GM21390 (cell line): ENCODE data around the gene HDAC10.

ENCODE experiments used
- ATAC-seq: cut with Tn5 transposase; IDR thresholded peaks from one replicate; pipeline ENCODE4 v1.9.1; 2021; ENCODE audit not compliant: unreplicated experiment

Gene HDAC10

DNA sequence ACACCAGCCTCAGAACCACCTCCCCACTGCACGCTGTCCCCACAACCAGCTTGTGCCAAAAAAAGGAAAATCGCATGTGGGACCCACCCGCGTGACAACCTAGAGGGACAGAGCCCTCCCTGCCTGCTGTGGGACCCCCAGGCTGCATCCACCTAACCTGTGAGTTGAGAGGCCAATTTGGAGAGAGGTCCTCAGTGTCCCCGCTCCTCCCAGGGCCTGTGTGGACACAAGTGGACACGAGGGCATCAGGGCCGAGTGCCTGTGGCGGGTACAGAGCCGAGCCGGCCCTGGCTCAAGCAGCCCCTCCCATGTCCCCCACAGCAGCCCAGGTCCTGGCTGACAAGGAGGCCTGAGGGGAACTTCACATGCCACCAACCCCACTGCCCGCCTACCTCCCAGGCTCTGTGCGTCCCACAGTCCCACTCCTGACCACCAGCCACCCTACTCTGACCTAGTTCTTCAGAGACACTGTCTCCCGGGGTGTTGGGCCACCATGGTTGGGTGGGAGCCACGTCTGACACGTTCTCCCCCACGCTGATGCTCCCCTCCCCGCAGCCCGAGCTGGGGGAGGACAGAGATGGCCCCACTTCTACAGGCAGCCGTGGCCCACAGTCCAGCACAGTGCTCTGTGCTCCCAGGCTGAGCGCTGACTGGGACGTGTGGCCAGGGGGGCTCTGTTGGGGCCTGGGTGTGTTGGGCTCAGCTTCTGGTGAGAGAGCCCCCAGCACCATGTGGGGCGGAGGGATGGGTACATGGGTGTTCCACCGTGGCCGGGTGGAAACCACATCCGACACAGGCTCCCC lies 31.1 kb downstream of the HDAC10 start:
- ATAC-seq = no peak

DNA sequence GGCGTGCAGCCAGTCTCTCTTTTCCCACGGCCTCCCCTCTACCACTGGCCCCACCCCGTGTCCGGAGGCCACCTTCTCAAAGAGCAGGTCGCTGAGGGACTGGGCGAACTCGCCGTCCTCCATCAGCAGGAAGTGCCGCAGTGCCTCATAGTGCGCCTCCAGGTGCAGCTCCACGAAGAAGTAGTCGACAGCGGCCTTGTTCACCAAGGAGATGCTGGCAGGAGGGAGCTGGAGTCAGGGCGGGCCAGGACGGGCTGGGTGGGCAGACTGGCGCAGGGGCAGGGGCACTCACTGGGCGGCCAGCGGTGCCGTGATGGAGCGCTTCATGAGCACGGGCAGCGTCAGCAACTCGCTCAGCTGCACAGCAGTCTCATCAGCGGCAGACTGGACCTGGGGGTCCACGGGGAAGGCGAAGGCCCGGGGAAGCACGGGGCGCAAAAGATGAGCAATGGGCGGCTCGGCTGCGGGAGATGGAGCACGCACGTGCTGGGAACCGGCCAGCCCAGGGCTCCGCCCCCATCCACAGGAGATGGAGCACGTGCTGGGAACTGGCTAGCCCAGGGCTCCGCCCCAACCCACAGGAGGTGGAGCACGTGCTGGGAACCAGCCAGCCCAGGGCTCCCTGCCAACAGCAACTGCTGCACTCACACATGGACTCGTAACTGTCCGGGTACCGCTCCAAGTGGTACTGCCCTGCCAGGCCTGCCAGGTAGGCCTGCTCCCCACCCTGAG lies 31.9 kb downstream of the HDAC10 start:
- ATAC-seq = no peak

DNA sequence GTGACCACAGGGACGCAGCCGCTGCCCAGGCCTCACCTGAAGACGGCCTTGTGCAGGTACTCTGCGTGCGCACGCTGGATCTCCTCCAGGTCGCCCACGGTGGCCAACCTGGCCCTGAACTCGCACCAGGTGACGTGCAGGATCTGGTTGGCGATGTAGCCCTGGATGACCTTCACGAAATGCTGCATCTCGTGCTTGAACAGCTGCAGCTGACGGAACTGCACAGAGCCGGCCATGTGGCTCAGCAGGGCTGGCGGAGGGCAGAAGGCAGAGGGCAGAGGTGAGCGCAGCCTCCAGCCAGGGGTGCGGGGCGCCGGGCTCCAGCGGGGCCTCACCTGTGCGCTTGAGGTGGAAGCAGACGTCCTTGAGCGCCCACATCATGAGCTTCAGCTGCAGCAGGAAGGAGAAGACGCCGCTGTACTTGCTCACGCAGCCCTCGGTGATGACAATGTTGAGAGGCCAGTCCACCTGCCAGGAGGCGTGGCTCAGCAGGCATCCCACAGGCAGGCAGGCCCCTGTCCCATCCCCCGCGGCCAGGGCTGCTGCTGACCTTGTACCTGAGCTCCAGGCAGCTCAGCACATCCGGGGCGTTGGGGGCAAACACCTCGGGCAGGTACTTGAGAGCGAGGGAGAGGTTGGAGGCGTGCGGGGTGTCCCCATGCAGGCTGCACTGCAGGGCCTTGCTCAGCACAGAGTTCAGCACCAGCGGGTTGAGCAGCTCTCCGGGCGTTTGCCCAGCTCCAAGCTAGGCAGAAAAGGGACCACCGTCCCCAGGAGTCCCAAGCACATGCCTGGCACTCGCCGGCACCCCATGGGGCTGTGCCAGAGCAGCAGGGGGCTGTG lies 32.7 kb downstream of the HDAC10 start:
- ATAC-seq = no peak

DNA sequence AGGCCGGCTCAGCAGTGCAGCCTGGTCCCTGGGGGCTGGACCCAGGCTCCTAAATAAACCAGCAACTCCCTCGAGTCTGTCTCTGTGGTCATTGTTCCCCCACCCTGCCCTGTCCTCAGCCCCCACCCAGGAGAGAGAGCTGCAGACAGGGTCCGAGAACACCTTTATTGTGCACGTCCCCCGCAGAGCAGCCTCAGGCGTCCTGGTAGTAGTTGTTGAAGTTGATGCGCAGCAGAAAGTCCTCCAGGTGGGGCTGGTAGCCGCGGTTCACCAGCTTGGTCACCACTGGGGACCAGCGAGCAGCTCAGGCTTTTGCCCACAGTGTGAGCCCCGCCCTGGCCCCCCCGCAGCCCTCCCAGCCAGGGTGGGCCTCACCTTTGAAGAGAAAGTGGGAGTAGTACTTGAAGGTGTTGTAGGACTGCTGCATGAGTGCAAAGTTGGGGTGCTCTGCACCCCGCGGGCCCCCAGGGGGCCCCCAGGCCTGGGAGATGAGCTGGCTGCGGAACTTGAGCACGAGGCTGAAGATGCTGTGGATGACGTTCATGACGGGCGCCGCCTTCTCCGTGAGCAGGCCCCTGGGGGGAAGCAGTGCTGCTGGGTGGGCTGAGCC lies 33.4 kb downstream of the HDAC10 start:
- no peak for ATAC-seq

DNA sequence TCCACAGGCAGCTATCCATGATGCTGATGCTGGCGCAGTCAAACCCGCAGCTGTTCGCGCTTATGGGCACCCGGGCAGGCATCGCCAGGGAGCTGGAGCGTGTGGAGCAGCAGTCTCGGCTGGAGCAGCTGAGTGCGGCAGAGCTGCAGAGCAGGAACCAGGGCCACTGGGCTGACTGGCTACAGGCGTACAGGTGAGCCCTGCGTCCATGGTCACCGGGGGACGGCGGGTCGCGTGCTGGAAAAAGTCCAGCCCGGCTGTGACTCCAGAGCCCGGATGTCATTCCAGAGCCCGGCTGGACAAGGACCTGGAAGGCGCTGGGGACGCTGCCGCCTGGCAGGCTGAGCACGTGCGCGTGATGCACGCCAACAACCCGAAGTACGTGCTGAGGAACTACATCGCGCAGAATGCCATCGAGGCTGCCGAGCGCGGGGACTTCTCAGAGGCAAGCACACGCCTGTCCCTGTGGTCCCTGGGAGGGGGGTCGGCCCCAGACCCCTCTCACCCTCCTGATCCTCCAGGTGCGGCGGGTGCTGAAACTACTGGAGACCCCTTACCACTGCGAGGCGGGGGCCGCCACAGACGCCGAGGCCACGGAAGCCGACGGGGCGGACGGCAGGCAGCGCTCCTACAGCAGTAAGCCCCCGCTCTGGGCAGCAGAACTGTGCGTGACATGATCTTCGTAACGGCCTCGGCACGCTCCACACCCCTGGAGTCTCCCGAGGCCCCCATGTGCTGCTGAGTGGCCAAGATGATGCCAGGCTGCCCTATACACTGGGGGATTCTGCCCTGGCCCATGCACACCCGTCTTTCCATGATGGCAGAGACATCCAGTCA lies 34.2 kb downstream of the HDAC10 start:
- ATAC-seq = no peak

DNA sequence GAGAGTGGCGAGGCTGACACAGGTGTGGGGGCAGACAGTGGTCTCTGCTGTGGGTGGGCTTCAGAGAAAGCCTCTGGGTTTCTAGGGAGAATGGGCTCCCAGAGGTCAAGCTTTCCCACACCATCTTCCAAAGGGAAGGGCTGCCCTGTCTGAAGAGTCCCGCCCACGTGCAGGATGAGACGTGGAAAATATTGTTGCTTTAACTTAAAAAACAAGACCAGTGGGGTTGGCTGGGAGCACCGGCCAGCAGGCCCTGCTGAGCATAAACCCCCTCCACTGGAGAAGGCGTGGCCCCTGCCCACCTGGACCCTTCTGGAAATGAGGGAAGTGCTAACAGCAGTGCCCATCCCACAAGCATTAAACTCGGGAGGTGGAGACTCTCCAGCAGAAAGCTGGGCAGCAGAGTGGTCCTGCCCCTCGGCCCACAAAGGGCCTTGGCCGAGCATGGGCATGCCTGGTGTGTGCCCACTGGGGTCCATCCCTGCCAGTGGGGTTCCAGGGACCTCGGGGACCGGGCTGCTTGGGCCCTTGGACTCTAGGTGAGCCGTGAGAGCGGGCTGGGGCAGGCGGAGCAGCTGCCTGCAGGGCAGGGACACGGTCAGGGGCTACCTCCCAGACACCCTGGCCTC lies 34.9 kb downstream of the HDAC10 start:
- ATAC-seq = no peak

DNA sequence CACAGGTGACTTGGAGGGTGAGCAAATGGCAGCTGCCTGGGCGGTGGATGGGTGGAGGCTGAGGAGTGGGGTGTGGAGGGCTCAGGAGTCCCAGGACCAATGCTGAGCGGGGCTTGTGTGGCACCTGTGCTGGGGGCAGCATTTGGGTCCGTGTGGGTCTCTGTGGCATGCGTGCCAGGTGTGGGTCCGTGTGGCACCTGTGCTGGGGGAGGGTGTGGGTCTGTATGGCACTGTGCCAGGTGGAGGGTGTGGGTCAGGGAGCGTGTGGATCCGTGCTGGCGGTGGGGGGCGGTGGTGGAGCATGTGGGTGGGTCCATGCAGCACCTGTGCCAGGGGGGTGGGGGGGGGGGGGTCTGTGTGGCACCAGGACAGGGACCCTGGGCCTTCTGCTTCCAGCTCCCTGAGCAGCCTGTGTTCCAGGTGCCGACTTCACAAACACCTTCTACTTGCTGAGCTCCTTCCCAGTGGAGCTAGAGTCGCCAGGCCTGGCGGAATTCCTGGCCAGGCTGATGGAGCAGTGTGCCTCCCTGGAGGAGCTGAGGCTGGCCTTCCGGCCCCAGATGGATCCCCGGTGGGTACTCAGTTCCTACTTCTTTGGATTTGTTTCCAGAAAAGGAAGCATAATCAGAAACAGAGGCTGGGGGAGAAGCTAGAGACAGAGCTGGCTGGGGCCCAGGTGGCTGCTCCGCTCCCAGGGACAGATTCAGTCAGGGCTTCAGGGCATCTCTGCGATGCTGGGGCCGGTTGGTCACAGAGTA lies 35.6 kb downstream of the HDAC10 start:
- no peak for ATAC-seq

DNA sequence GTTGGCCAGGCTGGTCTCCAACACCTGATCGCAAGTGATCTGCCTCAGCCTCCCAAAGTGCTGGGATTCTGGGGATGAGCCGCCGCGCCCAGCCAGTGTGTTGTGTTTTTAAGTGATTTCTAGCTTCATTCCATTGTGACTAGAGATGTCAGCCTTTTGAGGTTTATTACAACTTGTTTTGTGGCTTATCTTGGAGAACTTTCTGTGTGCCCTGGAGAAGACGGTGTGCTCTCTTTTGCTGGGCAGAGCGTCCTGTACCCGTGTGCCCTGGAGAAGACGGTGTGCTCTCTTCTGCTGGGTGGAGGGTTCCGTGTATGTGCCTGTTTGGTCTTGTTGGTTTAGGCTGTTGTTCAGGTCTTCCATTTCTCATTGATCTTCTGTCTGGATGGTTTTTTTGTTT lies 37.8 kb downstream of the HDAC10 start:
- no peak for ATAC-seq

DNA sequence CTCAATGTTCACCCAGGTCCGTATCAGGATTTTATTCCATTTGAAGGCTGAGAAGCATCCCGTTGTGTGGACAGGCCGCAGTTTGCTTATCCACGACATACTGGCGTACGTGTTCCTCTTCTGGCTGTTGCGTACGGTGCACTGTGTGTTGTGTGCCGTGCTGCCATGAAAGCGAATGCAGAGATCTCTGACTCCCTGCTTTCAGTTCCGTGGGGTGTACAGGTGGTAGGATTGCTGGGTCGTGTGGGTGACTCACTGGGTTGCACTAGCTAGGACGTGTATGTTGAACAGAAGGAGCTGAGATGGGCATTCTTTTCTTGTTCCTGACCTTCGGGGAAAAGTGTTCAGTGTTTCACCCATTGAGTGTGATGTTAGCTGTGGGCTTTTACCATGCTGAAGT lies 39.9 kb downstream of the HDAC10 start:
- no peak for ATAC-seq

DNA sequence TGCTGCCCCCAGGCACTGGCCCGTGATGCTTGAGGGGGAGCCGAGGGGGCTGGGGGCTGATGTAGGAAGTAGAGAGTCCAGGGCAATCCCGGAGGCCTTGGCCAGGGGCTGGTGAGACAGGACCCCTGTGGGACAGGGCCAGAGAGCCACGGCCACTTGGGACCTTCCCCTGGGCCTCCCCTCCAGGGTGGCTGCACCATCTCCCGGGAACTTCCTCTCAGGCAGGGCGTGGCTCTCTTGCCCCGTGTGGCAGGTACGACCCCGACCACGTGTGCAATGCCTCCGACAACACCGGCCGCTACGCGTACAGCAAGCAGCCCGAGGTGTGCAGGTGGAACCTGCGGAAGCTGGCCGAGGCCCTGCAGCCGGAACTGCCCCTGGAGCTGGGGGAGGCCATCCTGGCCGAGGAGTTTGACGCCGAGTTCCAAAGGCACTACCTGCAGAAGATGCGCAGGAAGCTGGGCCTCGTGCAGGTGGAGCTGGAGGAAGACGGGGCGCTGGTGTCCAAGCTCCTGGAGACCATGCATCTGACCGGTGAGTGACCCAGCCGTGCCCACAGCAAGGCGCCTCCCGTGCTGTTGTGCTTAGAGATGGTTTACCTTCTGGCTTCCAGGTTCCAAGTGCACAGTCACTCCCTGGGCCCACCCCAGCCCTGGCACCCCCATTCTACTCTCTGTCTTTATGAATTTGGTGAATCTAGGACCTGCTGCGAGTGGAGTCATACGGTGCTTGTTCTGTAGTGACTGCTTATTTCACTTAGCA lies 40.5 kb downstream of the HDAC10 start:
- ATAC-seq = no peak

DNA sequence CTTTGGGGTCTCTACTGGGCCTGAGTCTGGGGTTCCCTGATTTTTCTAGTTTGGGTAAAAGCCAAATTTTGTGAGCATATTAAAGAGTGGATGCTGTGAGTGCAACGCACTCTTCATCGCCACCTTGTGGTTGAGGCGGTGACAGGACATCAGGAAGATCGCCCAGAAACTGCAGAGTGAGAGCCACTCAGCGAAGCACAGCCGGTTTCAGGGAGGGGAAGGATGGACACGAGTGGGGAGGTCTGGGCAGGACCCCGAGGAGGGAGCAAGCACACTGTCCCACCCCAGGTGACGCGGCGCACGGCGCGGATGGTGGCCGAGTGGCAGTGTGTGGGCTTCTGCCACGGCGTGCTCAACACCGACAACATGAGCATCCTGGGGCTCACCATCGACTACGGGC lies 41.2 kb downstream of the HDAC10 start:
- ATAC-seq = no peak

DNA sequence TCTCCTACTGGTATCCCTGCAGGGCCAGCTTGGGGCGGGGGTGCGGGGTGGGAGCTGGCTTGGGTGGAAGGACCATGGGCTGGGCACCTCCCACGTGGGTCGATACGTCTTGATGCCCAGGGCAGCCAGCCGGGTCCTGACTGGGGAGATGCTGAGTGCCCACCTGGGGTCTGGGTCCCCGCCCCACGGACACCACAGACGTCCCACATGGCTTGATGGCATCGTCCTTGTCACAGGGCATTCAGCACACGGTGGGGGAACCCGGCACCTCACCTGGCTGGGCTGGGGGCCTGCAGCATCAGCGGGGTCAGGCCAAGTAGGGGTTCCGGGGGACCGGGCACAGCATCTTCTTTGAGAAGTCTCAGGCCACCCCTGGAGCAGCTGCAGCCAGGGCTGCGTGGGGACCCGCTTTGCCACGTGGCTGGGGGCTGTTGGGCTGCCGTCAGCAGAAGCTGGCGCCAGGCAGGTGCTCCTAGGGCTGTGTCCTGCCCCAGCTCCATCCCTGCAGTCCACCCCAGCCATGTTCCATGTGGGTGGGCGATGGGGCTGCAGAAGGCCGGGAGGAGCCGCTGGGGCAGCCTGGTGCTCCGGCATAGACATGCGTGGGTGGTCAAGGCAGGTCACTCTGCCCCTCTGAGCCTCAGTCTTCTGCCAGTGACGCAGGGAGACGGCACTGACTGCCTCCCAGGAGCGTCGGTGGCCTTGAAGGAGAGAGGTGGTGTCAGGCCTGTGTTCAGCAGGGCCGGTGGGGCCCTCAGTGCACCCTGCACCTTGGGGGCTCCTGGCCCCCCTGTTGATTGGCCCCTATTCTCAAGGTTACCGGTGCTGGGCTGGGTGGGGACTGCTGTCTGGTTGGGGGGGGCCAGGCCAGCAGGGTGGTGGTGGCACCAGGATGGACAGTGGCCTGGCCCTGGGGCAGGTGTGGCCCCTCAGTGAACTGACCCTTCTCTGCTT lies 41.8 kb downstream of the HDAC10 start:
- no peak for ATAC-seq

DNA sequence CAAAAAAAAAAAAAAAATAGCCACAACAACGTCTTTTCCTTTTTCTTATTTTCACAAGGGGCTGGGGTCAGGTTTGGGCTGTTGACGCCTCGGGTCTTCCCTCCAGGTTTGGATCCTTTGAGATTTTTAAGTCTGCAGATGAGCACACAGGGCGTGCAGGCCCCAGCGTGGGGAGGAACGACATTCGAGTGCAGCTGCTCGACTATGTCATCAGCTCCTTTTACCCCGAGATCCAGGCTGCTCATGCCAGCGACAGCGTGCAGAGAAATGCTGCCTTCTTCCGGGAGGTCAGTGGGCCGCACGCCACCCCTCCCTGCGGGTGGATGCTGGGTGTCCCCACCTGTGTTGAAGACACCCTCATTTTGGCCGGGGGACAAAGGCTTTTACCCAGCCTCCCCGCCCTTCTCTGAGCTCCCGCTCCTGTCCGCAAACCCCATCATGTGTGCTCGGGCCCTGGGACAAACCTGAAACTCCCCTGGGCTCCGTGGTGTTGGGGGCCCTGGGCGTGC lies 42.6 kb downstream of the HDAC10 start:
- no peak for ATAC-seq

DNA sequence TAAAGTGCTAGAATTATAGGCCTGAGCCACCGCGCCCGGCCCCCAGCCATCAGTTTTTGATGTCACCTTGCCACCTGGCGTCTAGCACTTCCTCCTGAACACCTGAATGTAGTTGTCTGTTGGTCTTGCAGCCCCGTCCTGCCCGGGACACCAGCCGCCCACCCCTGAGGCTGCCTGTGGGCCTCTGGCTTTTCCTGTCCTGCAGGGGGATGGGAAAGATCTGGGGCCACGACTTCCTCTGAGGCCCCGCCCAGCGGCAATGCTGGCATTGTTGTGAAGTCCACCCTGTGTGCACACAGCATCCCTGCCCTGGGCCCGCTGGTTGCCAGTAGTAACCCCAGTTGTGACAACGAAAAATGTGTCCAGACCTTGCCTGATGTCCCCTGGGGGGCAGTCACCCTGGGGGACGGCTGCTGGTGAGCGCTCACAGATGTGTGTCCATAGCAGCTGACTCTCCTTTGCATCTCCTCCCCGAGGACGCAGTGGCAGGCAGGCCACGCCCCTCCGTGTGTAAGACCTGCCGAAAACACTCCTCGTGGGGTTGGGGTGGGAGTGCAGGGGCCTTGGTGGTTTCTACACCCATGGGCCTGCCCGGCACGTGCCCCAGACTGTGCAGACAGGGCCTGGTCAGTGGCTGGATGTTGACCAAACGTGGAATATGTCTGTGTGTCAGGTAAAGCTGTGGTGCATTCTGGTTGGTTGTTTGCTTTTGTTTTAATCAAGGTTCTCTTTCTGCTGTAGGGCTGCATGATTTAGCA lies 43.5 kb downstream of the HDAC10 start:
- no peak for ATAC-seq

DNA sequence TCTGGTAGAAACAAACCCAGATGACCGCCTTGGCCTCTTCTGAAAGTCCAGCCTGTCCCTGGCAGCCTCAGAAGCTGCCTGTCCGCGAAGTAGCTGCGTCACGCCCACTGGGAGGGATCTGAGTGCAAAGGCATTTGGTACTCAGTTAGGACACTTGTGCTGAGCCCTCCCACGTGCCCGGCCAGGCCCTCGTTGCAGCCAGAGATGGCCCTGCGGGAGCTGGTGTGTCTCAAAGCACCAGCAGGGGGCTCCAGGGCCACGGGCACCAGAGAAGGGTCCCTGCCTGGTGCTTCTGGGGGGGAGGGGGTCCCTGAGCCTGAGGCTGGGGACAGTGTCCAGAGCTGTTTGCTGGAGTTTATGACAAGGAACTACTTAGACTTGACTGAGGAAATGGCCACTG lies 44.5 kb downstream of the HDAC10 start:
- ATAC-seq = no peak

DNA sequence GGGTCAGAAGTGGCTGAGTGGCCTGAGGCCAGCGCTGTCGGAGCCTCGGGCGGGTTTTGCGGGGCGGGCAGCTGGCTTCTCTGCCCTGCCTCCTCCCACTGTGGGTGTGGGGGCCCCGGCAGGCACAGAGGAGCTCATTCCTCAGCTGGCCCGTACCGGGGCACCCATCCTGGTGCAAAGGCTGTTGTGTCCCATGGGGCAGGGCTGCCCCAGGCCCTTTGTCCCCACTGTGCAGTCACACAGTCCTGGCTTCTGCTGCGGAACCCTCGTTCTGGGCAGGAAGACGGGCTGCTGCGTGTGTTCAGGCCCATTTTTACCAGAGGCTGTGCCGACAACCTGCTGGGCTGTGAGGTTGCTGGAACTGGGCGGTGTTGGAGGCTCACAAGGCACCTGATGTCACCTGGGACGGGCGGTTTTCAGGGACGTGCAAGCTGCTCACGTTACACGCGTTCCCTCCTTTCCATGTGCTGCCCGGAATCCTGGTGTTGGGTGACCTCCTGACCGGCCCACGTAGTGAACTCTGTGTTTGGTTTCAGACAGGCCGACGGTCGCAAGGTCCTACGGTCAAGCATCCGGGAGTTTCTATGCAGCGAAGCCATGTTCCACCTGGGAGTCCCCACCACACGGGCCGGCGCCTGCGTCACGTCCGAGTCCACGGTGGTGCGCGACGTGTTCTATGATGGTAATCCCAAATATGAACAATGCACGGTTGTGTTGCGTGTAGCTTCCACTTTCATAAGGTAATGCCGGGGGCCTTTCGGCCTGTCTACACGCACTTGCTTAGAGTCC lies 45.1 kb downstream of the HDAC10 start:
- no peak for ATAC-seq
